HG03095 (cell line): ENCODE data around the gene THSD4.

Experiments
- ATAC-seq: cut with Tn5 transposase; IDR thresholded peaks from one replicate; pipeline ENCODE4 v1.9.1; 2021; ENCODE audit warnings: moderate library complexity; ENCODE audit not compliant: unreplicated experiment

Gene THSD4

GRCh38 chr15:71782422-71783165, 667.3 kb downstream of the THSD4 start:
- ATAC-seq: no peak

GRCh38 chr15:71784719-71785118, 669.4 kb downstream of the THSD4 start:
- ATAC-seq: no peak

GRCh38 chr15:71785996-71786395, 670.7 kb downstream of the THSD4 start:
- ATAC-seq: no peak

- no peak for ATAC-seq
These were observed 671.4 kb downstream of the THSD4 start for GRCh38 chr15:71786673-71787072.

- ATAC-seq: no peak
These were observed 673.6 kb downstream of the THSD4 start for GRCh38 chr15:71788646-71789579.

GRCh38 chr15:71789616-71790015, 674.3 kb downstream of the THSD4 start:
- ATAC-seq: no peak

- ATAC-seq: no peak
These were observed 674.8 kb downstream of the THSD4 start for GRCh38 chr15:71790081-71790480.

GRCh38 chr15:71791975-71792374, 676.7 kb downstream of the THSD4 start:
- no peak for ATAC-seq

GRCh38 chr15:71792521-71792920, 677.2 kb downstream of the THSD4 start:
- no peak for ATAC-seq

- ATAC-seq: no peak
These were observed 683.4 kb downstream of the THSD4 start for GRCh38 chr15:71798641-71799040.

GRCh38 chr15:71800190-71800589, 684.9 kb downstream of the THSD4 start:
- no peak for ATAC-seq

- no peak for ATAC-seq
These were observed 685.8 kb downstream of the THSD4 start for GRCh38 chr15:71800835-71801745.

- no peak for ATAC-seq
These were observed 686.8 kb downstream of the THSD4 start for GRCh38 chr15:71801935-71802655.

- no peak for ATAC-seq
These were observed 687.5 kb downstream of the THSD4 start for GRCh38 chr15:71802770-71803169.

GRCh38 chr15:71804226-71804625, 689.0 kb downstream of the THSD4 start:
- no peak for ATAC-seq

GRCh38 chr15:71804695-71805470, 689.6 kb downstream of the THSD4 start:
- ATAC-seq: no peak

GRCh38 chr15:71806452-71806931, 691.2 kb downstream of the THSD4 start:
- no peak for ATAC-seq

GRCh38 chr15:71807125-71807629, 691.9 kb downstream of the THSD4 start:
- ATAC-seq: no peak

- ATAC-seq: no peak
These were observed 692.4 kb downstream of the THSD4 start for GRCh38 chr15:71807691-71808091.
